SK-N-MC (cell line): ENCODE measurements around the gene SAGE1.

Experiments
- DNase-seq: peaks from one replicate; pipeline ENCODE4 v3.0.0-alpha.2; 2011; ENCODE audit warnings: low read depth, low spot score
- H3K27ac ChIP-seq: fragments of 200-600 bp; sonication (generic); 2 replicates; pipeline ENCODE4 v1.5.1; 2016; ENCODE audit warnings: mixed run types
- H3K36me3 ChIP-seq: fragments of 200-600 bp; sonication (generic); 2 replicates; pipeline ENCODE4 v1.6.1; 2017; ENCODE audit warnings: antibody characterized with exemption, low read length, mixed read lengths; ENCODE audit not compliant: insufficient read depth
- H3K4me3 ChIP-seq: fragments of 200-600 bp; sonication (generic); 2 replicates; pipeline ENCODE4 v1.5.1; 2016
- H3K9ac ChIP-seq: fragments of 200-600 bp; sonication (generic); 2 replicates; pipeline ENCODE4 v1.8.0; 2017; ENCODE audit warnings: mixed run types, mixed read lengths; ENCODE audit not compliant: insufficient read length
- H3K9me3 ChIP-seq: fragments of 200-600 bp; sonication (generic); 2 replicates; pipeline ENCODE4 v1.6.1; 2017; ENCODE audit warnings: low read depth, mild to moderate bottlenecking, antibody characterized with exemption, low read length, moderate library complexity, mixed read lengths
- EZH2 ChIP-seq: fragments of 200-600 bp; sonication (generic); IDR thresholded peaks from one replicate; pipeline ENCODE4 v1.6.1; 2017; ENCODE audit warnings: antibody characterized with exemption
- FOXP2 ChIP-seq: optimal IDR thresholded peaks from 2 replicates; pipeline ENCODE3; 2011; ENCODE audit warnings: mild to moderate bottlenecking, moderate library complexity; ENCODE audit not compliant: insufficient read depth; ENCODE audit errors: extremely low read length, control extremely low read depth
- POLR2AphosphoS5 ChIP-seq: IDR thresholded peaks from 2 replicates; pipeline ENCODE4 v1.6.1; 2012; ENCODE audit warnings: mild to moderate bottlenecking, low read depth, low read length, borderline replicate concordance

The SAGE1 gene

DNA sequence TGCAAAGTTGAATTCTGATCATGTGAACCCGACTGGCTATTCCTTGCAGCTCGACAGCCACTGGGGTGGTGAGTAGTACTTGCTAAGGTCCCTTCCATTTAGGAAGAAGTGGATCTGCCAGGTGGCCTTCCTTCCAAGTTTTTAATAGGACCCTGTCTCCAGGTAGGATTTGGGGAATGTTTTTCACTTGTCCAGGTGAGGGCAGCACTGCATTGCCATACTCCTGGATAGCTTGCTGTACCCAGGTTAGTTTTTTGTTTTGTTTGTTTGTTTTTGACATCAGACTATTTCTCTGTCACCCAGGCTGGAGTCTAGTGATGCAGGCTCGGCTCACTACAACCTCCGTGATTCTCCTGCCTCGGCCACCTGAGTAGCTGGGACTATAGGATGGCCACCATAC, 29.8 kb downstream of the SAGE1 start:
- H3K36me3 ChIP-seq: no peaks in the 10 kb centered on the region
- H3K4me3 ChIP-seq: no peak overlapping the region
- H3K27ac ChIP-seq: no peak overlapping the region
- no peak for DNase-seq
- no peak overlapping the region for H3K9ac ChIP-seq
- TF ChIP-seq EZH2 (no peak), POLR2AphosphoS5 (no peak), FOXP2 (no peak)
- H3K9me3 ChIP-seq: no peaks in the 10 kb centered on the region

- Histone ChIP-seq H3K4me3 (no peak overlapping the region), H3K27ac (no peak overlapping the region)
- no peak for TF ChIP-seq FOXP2
- no peak for TF ChIP-seq POLR2AphosphoS5
- no peak for TF ChIP-seq EZH2
These were observed 34.4 kb downstream of the SAGE1 start for GRCh38 chrX:135927897-135928296.

GRCh38 chrX:135931644-135932487, 38.4 kb downstream of the SAGE1 start:
- TF ChIP-seq EZH2: no peak
- no peak for TF ChIP-seq POLR2AphosphoS5
- no peak for TF ChIP-seq FOXP2
- Histone ChIP-seq H3K9me3 (no peaks in the 10 kb centered on the region), H3K9ac (no peak overlapping the region), H3K36me3 (no peaks in the 10 kb centered on the region), H3K4me3 (no peak overlapping the region), H3K27ac (no peak overlapping the region)
- no peak for DNase-seq

More at GRCh38 chrX:135927897-135928296, 34.4 kb downstream of the SAGE1 start:
- H3K36me3 ChIP-seq: no peaks in the 10 kb centered on the region
- DNase-seq: no peak
- H3K9ac ChIP-seq: no peak overlapping the region
- no peaks in the 10 kb centered on the region for H3K9me3 ChIP-seq

- Histone ChIP-seq H3K9me3 (no peaks in the 10 kb centered on the region), H3K36me3 (no peaks in the 10 kb centered on the region), H3K4me3 (no peak overlapping the region), H3K9ac (no peak overlapping the region), H3K27ac (no peak overlapping the region)
- DNase-seq: no peak
- TF ChIP-seq EZH2: no peak
- TF ChIP-seq FOXP2: no peak
- no peak for TF ChIP-seq POLR2AphosphoS5
These were observed 51.0 kb downstream of the SAGE1 start for GRCh38 chrX:135944486-135944885.

DNA sequence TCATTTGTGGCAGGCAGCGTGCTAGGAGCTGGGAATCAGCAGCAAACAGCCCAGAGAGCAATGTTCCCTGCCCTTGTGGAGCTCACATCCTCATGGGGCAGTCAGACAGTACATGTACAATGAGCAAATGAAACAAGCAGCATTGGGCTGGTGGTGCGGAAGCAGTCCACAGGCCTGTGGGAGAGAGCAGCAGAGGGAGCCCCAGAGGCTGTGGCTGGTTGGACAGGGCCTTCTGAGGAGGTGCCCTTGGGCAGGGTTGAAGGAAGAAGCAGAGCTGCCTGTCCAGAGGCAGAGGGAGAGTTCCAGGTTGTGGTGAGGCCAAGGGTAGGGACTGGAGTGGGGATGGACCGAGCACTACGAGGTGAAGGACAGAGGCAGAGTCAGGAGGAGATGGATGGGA, 57.8 kb downstream of the SAGE1 start:
- Histone ChIP-seq H3K9ac (no peak overlapping the region), H3K4me3 (no peak overlapping the region), H3K9me3 (no peaks in the 10 kb centered on the region), H3K36me3 (no peaks in the 10 kb centered on the region), H3K27ac (no peak overlapping the region)
- no peak for DNase-seq
- TF ChIP-seq EZH2: no peak
- TF ChIP-seq FOXP2: no peak
- TF ChIP-seq POLR2AphosphoS5: no peak
